GM19452 (cell line): Measurements from ENCODE around the gene ETNK2.

Experiments used
- ATAC-seq: cut with Tn5 transposase; IDR thresholded peaks from one replicate; pipeline ENCODE4 v1.9.1; 2021; ENCODE audit not compliant: unreplicated experiment

The ETNK2 gene

GRCh38 chr1:204085876-204086275 is 66.0 kb downstream of the ETNK2 start:
- no peak for ATAC-seq

GRCh38 chr1:204084247-204084772 is 67.5 kb downstream of the ETNK2 start:
- no peak for ATAC-seq

- ATAC-seq = no peak
These were observed 68.4 kb downstream of the ETNK2 start for GRCh38 chr1:204083491-204083890.

GRCh38 chr1:204081791-204082513 is 69.9 kb downstream of the ETNK2 start:
- no peak for ATAC-seq

- ATAC-seq = no peak
These were observed 70.6 kb downstream of the ETNK2 start for GRCh38 chr1:204081164-204081790.
